ENCODE measurements around the gene PLCXD1. TPM values are rescaled to one million over a fixed set of nuclear protein-coding genes. Genes with fewer than 3 reads are reported as not detected.
"Not testable (repeated sequence)": the region's sequence is repeated elsewhere in the genome, so short reads cannot be mapped to it uniquely, and the experiment has no call there.

PLCXD1 gene
- total RNA-seq, 1 experiment from 2014 or later, result 14.8 TPM

DNA sequence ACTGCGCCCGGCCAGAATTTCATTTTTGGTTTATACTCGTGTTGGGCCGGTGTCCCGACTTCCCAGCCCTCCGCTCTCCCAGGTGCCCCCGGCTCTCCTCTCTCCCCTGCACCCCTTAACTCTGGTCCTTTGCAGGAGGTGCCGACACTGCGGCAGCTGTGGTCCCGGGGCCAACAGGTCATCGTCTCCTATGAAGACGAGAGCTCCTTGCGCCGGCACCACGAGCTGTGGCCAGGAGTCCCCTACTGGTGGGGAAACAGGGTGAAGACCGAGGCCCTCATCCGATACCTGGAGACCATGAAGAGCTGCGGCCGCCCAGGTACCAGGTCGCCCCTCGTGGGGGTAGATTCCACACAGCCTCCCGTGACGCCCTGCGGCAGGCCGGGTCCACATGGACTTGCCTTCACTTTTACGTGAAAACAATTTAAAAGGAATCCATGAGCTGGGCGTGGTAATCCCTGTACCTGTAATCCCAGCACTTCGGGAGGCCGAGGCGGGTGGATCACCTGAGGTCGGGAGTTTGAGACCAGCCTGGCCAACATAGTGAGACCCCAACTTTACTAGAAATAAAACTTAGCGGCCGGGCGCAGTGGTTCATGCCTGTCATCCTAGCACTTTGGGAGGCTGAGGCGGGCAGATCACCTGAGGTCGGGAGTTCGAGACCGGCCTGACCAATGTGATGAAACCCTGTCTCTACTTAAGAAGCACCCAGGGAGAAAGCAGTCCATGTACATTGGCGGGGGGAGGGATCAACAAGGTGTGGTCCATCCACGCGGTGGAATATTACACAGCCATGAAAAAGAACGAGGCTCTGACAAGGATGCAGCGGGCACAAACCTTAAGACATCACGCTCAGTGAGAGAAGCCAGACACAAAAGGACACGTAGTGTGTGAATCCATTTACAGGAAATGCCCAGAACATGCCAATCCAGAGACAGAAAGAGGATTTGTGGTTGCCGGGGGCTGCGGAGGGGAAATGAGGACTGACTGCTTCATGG, 12.0 kb downstream of the PLCXD1 start:
- Histone ChIP-seq H3K27ac (no peak overlapping the region), H3K4me3 (no peak overlapping the region), H3K27me3 (replicated peaks) (no peaks in the 10 kb centered on the region), H3K4me1 (replicated peaks) (no peaks in the 10 kb centered on the region), H3K36me3 (peaks cover 57% of the 10 kb centered on the region), H3K9me3 (replicated peaks) (no peaks in the 10 kb centered on the region; the same call in 1 of the 2 replicates)
- DNase-seq (ENCODE audit: low read depth in 1 of 2, low spot score in 2 of 2), result peak in 1 of 2 experiments; percentile 27

DNA sequence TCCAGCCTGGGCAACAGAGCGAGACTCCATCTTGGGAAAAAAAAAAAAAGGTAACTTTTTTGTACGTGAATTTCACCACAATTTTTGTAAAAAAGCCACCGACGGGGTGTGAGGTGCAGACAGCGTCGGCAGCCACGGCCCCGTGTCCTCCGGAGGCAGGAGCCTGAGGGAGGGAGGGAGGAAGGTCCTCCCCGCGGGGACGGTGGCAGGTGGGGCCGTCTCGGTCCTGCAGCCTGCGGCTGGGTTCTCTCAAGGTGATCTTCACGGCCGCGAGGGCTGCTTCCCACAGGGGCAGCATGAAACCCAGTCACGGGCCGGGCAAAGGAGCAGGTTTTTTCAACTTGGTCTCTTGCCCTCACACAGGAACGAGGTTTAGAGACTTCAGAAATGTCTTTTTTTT, 14.0 kb downstream of the PLCXD1 start:
- Histone ChIP-seq H3K9me3 (replicated peaks) (no peaks in the 10 kb centered on the region; the same call in 1 of the 2 replicates), H3K27me3 (replicated peaks) (no peaks in the 10 kb centered on the region), H3K36me3 (peaks cover 53% of the 10 kb centered on the region), H3K4me1 (replicated peaks) (no peaks in the 10 kb centered on the region), H3K27ac (no peak overlapping the region), H3K4me3 (no peak overlapping the region)
- peak in 1 of 2 experiments; percentile 17 for DNase-seq (ENCODE audit: low read depth in 1 of 2, low spot score in 2 of 2)

DNA sequence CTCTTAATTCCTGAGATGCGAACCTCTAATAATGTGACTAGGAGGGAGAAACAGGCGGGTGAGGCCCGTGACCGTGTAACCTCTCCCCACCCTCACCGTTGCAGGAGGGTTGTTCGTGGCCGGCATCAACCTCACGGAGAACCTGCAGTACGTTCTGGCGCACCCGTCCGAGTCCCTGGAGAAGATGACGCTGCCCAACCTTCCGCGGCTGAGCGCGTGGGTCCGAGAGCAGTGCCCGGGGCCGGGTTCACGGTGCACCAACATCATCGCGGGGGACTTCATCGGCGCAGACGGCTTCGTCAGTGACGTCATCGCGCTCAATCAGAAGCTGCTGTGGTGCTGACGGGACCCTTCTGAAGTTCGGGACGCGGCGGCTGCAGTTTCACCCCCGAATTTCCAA, 17.8 kb downstream of the PLCXD1 start:
- H3K36me3 ChIP-seq, result peaks cover 54% of the 10 kb centered on the region
- H3K9me3 ChIP-seq (replicated peaks), result no peaks in the 10 kb centered on the region
- H3K4me3 ChIP-seq, result no peak overlapping the region
- no peak overlapping the region for H3K27ac ChIP-seq
- no peaks in the 10 kb centered on the region for H3K27me3 ChIP-seq (replicated peaks)
- no peaks in the 10 kb centered on the region for H3K4me1 ChIP-seq (replicated peaks)
- no peak for DNase-seq (ENCODE audit: low read depth in 1 of 2, low spot score in 2 of 2)

DNA sequence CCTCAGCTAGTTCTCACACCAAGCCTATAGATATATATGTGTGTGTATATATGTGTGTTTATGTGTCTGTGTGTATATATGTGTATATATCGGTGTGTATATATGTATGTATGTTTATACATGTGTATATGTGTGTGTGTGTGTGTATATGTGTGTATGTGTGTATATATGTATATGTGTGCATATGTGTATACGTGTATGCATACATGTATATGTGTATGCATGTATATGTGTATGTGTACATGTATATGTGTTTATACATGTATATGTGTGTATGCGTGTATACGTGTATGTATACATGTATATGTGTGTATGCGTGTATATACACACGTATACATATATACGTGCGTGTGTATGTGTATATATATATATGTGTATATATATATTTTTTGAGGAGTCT, 19.2 kb downstream of the PLCXD1 start:
- Histone ChIP-seq H3K4me3 (no peak overlapping the region), H3K4me1 (replicated peaks) (no peaks in the 10 kb centered on the region), H3K27ac (no peak overlapping the region), H3K27me3 (replicated peaks) (no peaks in the 10 kb centered on the region), H3K9me3 (replicated peaks) (no peaks in the 10 kb centered on the region), H3K36me3 (peaks cover 54% of the 10 kb centered on the region)
- no peak for DNase-seq (ENCODE audit: low read depth in 1 of 2, low spot score in 2 of 2)

DNA sequence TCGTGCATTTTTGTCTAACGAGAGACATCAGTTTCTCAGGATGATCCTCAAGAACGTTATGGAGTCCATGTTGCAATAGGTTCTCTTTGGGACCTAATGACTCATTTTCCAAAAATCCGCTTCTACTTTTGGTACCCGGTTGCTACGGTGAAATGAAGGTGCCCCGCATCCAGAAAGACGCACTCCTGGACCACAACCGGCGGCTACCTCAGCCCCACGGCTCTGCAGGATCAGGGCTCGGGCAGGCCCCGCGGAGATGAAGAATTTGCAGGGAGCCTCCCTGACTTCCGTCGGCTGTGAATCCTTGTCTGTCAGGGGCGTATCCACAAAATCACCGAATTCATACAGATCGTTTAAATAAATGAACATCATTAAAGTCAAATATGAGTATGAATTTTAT, 21.8 kb downstream of the PLCXD1 start:
- Histone ChIP-seq H3K4me3 (no peak overlapping the region), H3K9me3 (replicated peaks) (no peaks in the 10 kb centered on the region), H3K4me1 (replicated peaks) (no peaks in the 10 kb centered on the region), H3K36me3 (peaks cover 60% of the 10 kb centered on the region), H3K27me3 (replicated peaks) (no peaks in the 10 kb centered on the region), H3K27ac (no peak overlapping the region)
- DNase-seq (ENCODE audit: low read depth in 1 of 2, low spot score in 2 of 2), result no peak

DNA sequence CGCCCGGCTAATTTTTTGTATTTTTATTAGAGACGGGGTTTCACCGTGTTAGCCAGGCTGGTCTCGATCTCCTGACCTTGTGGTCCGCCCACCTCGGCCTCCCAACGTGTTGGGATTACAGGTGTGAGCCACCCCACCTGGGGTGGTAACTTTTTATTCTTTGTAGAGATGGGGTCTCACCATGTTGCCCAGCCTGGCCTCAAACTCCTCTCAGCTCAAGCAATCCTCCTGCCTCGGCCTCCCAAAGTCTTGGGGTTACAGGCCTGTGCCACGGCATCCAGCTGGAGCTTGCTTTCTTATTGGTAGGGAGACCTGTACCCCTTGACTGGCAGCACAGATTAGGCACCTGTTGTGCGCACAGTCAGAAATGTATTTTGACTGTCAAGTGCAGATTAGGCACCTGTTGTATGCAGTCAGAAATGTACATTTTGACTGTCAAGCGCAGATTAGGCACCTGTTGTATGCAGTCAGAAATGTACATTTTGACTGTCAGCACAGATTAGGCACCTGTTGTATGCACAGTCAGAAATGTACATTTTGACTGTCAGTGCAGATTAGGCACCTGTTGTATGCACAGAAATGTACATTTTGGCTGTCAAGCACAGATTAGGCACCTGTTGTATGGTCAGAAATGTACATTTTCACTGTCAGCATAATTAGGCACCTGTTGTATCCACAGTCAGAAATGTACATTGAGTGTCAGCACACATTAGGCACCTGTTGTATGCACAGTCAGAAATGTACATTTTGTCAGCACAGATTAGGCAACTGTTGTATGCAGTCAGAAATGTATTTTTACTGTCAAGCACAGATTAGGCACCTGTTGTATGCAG, 24.8 kb downstream of the PLCXD1 start:
- peaks cover 52% of the 10 kb centered on the region for H3K36me3 ChIP-seq
- H3K27me3 ChIP-seq (replicated peaks); H3K4me3 ChIP-seq; H3K4me1 ChIP-seq (replicated peaks); H3K27ac ChIP-seq; H3K9me3 ChIP-seq (replicated peaks): not testable (repeated sequence)
- DNase-seq (ENCODE audit: low read depth in 1 of 2, low spot score in 2 of 2), result peak in 1 of 2 experiments; percentile 40

DNA sequence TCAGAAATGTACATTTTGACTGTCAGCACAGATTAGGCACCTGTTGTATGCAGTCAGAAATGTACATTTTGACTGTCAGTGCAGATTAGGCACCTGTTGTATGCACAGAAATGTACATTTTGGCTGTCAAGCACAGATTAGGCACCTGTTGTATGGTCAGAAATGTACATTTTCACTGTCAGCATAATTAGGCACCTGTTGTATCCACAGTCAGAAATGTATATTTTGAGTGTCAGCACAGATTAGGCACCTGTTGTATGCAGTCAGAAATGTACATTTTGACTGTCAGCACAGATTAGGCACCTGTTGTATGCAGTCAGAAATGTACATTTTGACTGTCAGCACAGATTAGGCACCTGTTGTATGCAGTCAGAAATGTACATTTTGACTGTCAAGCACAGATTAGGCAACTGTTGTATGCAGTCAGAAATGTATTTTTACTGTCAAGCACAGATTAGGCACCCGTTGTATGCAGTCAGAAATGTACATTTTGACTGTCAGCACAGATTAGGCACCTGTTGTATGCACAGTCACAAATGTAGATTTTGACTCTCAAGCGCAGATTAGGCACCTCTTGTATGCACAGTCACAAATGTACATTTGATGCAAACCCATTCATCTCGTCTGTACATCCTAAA, 25.6 kb downstream of the PLCXD1 start:
- H3K4me1 ChIP-seq (replicated peaks); H3K27me3 ChIP-seq (replicated peaks); H3K27ac ChIP-seq; H3K9me3 ChIP-seq (replicated peaks); DNase-seq (ENCODE audit: low read depth in 1 of 2, low spot score in 2 of 2); H3K4me3 ChIP-seq: not testable (repeated sequence)
- H3K36me3 ChIP-seq, result peaks cover 50% of the 10 kb centered on the region

DNA sequence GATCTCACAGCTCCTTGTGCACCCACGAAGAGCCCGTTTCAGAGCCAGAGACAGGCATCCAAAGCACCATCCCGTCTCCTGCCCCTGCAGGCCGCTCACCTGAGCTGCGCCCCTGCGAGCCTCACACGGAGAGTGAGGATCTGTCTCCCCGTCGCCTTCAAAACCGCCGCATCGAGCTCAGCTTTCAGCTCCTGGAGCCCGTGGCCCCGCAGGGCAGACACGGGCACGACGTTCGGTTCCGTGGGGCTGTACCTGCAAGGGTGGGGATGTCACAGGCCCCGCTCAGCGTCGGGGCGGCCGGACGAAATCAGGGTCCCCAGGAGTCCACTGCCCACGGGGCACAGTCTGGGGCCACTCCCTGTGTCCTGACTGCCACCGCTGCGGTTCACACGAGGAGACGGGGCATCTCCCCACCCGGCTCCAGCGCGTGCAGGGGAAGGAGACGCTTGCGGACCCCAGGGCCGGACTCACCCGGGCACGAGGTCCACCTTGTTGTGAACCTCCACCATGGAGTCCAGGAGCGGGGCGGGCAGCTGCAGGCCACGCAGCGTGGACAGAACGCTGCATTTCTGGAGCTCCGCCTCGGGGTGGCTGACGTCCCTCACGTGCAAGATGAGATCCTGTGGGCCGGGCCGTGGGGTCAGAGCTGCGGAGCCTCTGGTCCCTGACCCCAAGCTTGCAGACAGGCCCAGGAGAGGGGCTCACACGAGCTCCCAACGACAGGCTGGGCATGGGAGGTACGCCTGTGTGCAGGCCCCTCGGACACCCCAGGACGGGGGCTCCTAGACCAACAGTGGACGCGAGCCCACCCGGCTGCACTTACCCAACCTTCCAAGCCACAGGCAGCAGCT, 26.3 kb downstream of the PLCXD1 start:
- Histone ChIP-seq H3K9me3 (replicated peaks) (no peaks in the 10 kb centered on the region), H3K36me3 (peaks cover 50% of the 10 kb centered on the region)

DNA sequence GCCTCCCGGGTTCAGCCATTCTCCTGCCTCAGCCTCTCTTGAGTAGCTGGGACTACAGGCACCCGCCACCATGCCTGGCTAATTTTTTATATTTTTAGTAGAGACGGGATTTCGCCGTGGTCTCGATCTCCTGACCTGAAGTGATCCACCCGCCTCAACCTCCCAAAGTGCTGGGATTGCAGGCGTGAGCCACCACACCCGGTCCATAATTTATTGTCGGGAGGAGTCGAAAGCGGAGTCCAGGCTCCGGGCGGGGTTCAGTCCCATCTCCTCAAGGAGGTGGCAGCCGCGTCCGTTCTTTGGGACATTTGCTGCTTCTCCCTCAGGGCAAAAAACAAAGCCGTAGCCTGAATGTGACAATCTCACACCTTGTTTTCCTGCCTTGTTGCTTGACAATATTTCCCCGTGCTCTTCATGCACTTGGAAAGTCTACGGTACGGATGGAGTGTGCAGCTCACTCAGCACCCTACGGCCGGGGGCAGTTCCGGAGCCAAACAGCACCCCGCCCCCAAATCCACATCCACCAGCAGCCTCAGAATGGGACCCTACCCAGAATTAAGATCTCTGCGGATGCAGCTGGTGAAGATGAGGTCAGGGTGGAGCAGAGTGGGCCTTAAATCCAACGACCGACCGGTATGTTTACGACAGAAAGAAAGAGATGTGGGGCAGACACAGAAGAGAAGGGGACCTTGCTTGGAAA, 27.8 kb downstream of the PLCXD1 start:
- no peaks in the 10 kb centered on the region for H3K27me3 ChIP-seq (replicated peaks)
- H3K4me3 ChIP-seq, result no peak overlapping the region
- no peak overlapping the region for H3K27ac ChIP-seq
- no peaks in the 10 kb centered on the region for H3K9me3 ChIP-seq (replicated peaks)
- peaks cover 54% of the 10 kb centered on the region for H3K36me3 ChIP-seq
- H3K4me1 ChIP-seq (replicated peaks), result no peaks in the 10 kb centered on the region
- peak in 1 of 2 experiments; percentile 24 for DNase-seq (ENCODE audit: low read depth in 1 of 2, low spot score in 2 of 2)

More for the DNA sequence above, 26.3 kb downstream of the PLCXD1 start:
- no peaks in the 10 kb centered on the region for H3K27me3 ChIP-seq (replicated peaks)
- DNase-seq (ENCODE audit: low read depth in 1 of 2, low spot score in 2 of 2), result peak in 1 of 2 experiments; percentile 37
- no peaks in the 10 kb centered on the region for H3K4me1 ChIP-seq (replicated peaks)
- H3K27ac ChIP-seq, result no peak overlapping the region
- no peak overlapping the region for H3K4me3 ChIP-seq

DNA sequence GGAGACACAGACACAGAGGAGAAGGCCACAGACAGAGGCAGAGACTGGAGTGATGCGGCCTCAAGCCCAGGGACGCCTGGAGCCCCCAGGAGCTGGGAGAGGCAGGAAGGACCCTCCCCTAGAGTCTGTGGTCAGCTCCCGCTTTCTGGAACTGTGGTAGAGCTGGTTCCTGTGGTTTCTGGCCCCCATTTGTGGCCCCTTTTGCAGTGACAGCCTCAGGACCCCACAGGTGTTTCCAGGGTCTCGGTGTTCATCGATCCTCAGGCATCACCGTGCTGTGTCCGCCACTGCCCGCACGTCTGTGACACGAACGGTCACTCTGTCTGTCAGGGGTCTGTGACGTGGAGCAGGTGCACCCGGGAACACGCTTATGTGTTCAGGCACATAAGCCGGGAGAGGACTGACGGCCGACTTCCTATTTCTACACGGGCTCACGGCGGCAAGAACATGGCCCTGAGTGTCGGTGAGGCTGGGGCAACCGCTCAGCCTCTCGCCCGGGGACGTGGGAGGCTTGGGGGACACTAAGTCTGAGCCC, 29.5 kb downstream of the PLCXD1 start:
- peak in 1 of 2 experiments; percentile 30 for DNase-seq (ENCODE audit: low read depth in 1 of 2, low spot score in 2 of 2)
- Histone ChIP-seq H3K27me3 (replicated peaks) (no peaks in the 10 kb centered on the region), H3K4me3 (no peak overlapping the region), H3K4me1 (replicated peaks) (no peaks in the 10 kb centered on the region), H3K27ac (no peak overlapping the region), H3K9me3 (replicated peaks) (no peaks in the 10 kb centered on the region), H3K36me3 (peaks cover 56% of the 10 kb centered on the region)

DNA sequence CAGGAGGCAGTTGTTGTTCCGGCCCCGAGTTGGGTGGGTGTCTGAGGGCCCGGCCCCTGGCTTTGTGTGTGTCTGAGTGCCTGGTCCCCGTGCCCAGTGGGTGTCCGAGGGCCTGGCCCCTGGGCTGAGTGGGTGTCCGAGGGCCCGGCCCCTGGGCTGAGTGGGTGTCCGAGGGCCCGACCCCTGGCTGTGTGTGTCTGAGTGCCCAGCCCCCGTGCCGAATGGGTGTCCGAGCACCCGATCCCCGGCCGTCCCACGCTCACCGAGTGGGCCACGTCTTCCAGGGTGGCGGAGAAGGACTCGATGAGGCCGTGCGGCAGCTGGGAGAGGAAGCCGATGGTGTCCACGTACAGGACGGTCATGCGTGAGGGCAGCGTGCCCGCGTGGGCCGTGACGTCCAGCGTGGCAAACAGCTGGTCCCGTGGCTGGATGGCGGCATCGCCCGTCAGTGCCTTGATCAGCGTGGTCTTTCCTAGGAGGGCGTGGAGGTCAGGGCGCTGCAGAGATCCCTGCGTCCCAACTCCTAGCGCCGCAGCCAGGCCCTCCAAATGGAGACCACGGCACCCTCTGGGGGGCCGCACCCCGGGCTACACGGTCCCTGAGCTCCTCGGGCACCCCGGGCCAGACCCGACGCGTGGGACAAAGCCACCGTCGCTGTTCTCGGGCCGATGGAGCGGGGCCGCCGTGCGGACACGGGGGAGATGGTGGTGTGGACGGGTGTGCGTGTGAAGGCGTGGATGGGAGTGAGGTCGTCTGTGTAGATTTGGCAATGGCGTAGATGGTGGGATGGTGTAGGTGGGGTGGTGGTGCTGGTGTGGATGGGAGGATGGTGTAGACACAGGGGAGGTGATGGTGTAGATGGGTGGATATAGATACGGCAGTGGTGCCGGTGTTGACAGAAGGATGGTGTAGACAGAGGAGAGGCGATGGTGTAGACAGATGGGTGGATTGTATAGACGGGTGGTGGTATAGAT, 30.3 kb downstream of the PLCXD1 start:
- DNase-seq (ENCODE audit: low read depth in 1 of 2, low spot score in 2 of 2), result peak in 1 of 2 experiments; percentile 31
- Histone ChIP-seq H3K9me3 (replicated peaks) (no peaks in the 10 kb centered on the region), H3K36me3 (peaks cover 53% of the 10 kb centered on the region), H3K27me3 (replicated peaks) (no peaks in the 10 kb centered on the region), H3K4me3 (no peak overlapping the region), H3K4me1 (replicated peaks) (no peaks in the 10 kb centered on the region), H3K27ac (no peak overlapping the region)
